Fibroblast of lung (primary cell): Measurements from ENCODE around the gene RNASE13. TPM values are rescaled to one million over a fixed set of nuclear protein-coding genes. Genes with fewer than 3 reads are reported as not detected.

Experiments
- DNase-seq, 2 donors: peaks; one replicate each; pipeline versions ENCODE4 v3.0.0 to v3.0.0-alpha.2; 2010; ENCODE audit warnings: low read depth in 2 of 2
- H2AFZ ChIP-seq: 2 replicates; pipeline ENCODE4 v1.5.1; 2012; ENCODE audit warnings: low read length, control low read depth, inconsistent platforms
- H3K27ac ChIP-seq: 2 replicates; pipeline ENCODE4 v1.5.1; 2011; ENCODE audit warnings: low read length, control low read depth; ENCODE audit not compliant: insufficient read depth
- H3K27me3 ChIP-seq: 2 replicates; pipeline ENCODE4 v1.5.1; 2011; ENCODE audit warnings: mild to moderate bottlenecking, low read length; ENCODE audit not compliant: control insufficient read depth, insufficient read depth
- H3K36me3 ChIP-seq: 2 replicates; pipeline ENCODE4 v1.5.1; 2011; ENCODE audit warnings: low read length; ENCODE audit not compliant: control insufficient read depth, insufficient read depth
- H3K4me1 ChIP-seq: 2 replicates; pipeline ENCODE4 v1.5.1; 2011; ENCODE audit warnings: low read length; ENCODE audit not compliant: control insufficient read depth, insufficient read depth; ENCODE audit errors: extremely low read depth
- H3K4me2 ChIP-seq: 2 replicates; pipeline ENCODE4 v1.5.1; 2011; ENCODE audit warnings: low read length, control low read depth; ENCODE audit not compliant: insufficient read depth; ENCODE audit errors: extremely low read depth
- H3K4me3 ChIP-seq, 4 experiments: fragments of 200-600 bp in 1 of 4; sonication (generic) in 1 of 4; replicated peaks in 1 of 4; 2 replicates each; pipeline ENCODE4 v1.5.1; 2011 to 2016; ENCODE audit warnings: low read length in 4 of 4, low read depth in 3 of 4, mild to moderate bottlenecking in 3 of 4, control low read depth in 2 of 4, inconsistent platforms in 1 of 4, mixed read lengths in 1 of 4; ENCODE audit not compliant: insufficient read depth in 1 of 4; ENCODE audit errors: control extremely low read depth in 1 of 4
- H3K79me2 ChIP-seq: 2 replicates; pipeline ENCODE4 v1.5.1; 2012; ENCODE audit warnings: mild to moderate bottlenecking, low read length, inconsistent platforms; ENCODE audit not compliant: control insufficient read depth, insufficient read depth
- H3K9ac ChIP-seq: 2 replicates; pipeline ENCODE4 v1.5.1; 2011; ENCODE audit warnings: mild to moderate bottlenecking, low read length, control low read depth; ENCODE audit not compliant: insufficient read depth
- H3K9me3 ChIP-seq: 2 replicates; pipeline ENCODE4 v1.5.1; 2012; ENCODE audit warnings: low read depth, low read length; ENCODE audit not compliant: control insufficient read depth, insufficient read depth
- H4K20me1 ChIP-seq: 2 replicates; pipeline ENCODE4 v1.5.1; 2011; ENCODE audit warnings: low read length; ENCODE audit not compliant: control insufficient read depth, insufficient read depth; ENCODE audit errors: extremely low read depth
- EZH2 ChIP-seq: IDR thresholded peaks from 2 replicates; pipeline ENCODE4 v1.5.1; 2012; ENCODE audit warnings: low read length, control low read depth, mild to moderate bottlenecking; ENCODE audit errors: missing control alignments
- polyA plus RNA-seq, 2 donors: library from polyadenylated mRNA; depleted of rRNA in 1 of 2; stranded (reverse) in 1 of 2; unstranded in 1 of 2; fragments of >200 nt; gene quantifications; 2 replicates each; pipeline ENCODE4 v1.2.1, GENCODE V29; 2011 to 2012; ENCODE audit warnings: missing spikeins in 1 of 2
- total RNA-seq: library from RNA; depleted of rRNA; stranded (reverse); fragments of >200 nt; gene quantifications from 2 replicates; pipeline ENCODE4 v1.2.1, GENCODE V29; 2014
- TF ChIP-seq, protein P1 (sequence below), 2 donors: IDR thresholded peaks in 1 of 2; conservative IDR thresholded peaks in 1 of 2; 1 replicate in 1 of 2; 2 replicates in 1 of 2; pipeline ENCODE4 v1.5.1; 2011 to 2012; ENCODE audit warnings: low read length in 2 of 2, control low read depth in 1 of 2, inconsistent platforms in 1 of 2, low read depth in 1 of 2, mild to moderate bottlenecking in 1 of 2

The RNASE13 gene
- total and polyA plus RNA-seq, 2 donors (not counting 1 experiment from before 2014, with no cell fraction given), result not detected

DNA sequence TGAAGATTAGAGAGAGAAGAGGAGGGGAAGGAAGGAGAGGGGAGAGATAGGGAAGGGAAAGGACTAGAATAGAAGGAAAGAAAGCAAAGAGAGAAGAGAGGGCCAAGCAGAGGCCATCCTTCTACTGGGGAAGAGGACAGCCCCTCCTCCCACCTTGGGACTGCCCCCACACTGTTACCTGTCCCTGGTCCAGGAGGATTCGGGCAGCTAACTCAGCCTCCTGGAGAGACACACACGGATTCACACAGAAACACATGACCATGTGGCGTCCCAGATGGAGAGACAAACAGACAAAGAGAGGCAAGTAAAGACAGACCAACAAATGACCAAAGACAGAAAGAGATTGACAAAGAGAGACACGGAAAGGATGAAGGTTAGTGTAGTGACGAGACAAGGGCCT is 11.9 kb downstream of the RNASE13 start:
- TF ChIP-seq, protein P1, sequence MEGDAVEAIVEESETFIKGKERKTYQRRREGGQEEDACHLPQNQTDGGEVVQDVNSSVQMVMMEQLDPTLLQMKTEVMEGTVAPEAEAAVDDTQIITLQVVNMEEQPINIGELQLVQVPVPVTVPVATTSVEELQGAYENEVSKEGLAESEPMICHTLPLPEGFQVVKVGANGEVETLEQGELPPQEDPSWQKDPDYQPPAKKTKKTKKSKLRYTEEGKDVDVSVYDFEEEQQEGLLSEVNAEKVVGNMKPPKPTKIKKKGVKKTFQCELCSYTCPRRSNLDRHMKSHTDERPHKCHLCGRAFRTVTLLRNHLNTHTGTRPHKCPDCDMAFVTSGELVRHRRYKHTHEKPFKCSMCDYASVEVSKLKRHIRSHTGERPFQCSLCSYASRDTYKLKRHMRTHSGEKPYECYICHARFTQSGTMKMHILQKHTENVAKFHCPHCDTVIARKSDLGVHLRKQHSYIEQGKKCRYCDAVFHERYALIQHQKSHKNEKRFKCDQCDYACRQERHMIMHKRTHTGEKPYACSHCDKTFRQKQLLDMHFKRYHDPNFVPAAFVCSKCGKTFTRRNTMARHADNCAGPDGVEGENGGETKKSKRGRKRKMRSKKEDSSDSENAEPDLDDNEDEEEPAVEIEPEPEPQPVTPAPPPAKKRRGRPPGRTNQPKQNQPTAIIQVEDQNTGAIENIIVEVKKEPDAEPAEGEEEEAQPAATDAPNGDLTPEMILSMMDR (conservative IDR thresholded peaks at IDR 0.05 in 1 of 2, IDR thresholded peaks at IDR 0.05 in 1 of 2; ENCODE audit: low read depth in 1 of 2, low read length in 2 of 2), result no peak
- no peak for TF ChIP-seq EZH2
- DNase-seq, result no peak
- no peak overlapping the region for H3K27ac ChIP-seq
- no peaks in the 10 kb centered on the region for H3K9me3 ChIP-seq
- H2AFZ ChIP-seq, result no peak overlapping the region
- no peak overlapping the region for H3K4me3 ChIP-seq
- H3K79me2 ChIP-seq, result no peaks in the 10 kb centered on the region
- H3K27me3 ChIP-seq, result peaks cover 56% of the 10 kb centered on the region
- H3K4me1 ChIP-seq, result no peaks in the 10 kb centered on the region
- H3K9ac ChIP-seq, result no peak overlapping the region
- no peak overlapping the region for H3K4me2 ChIP-seq
- no peaks in the 10 kb centered on the region for H3K36me3 ChIP-seq
- no peaks in the 10 kb centered on the region for H4K20me1 ChIP-seq

DNA sequence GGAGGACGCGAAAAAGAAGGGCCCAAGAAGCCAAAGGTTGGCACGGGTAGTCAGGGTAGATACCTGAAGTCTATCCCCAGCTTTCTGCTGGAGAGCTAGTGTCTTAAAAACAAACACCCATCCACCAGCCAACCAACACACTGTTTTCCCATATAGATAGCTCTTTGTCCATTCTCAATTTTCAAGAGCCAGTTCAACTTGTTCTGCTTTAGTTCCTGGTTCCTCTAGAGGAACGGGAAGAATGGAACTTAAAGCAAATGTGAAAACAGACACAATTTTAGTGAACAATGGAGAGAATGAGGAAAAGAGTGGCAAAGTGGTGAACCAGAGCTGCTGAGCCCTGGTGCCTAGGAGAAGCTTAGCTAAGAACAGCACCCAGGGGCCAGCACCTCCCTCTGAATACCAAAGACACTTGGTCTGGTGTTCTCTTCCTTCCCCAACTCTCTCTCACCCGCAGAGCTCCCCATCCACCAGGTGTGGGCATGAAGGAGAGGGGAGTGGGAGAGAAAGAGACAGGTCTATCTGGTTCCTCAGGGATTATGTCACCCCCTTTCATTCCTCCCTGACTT is 13.5 kb downstream of the RNASE13 start:
- Histone ChIP-seq H3K9me3 (no peaks in the 10 kb centered on the region), H3K27ac (no peak overlapping the region), H3K4me3 (no peak overlapping the region), H3K9ac (no peak overlapping the region), H4K20me1 (no peaks in the 10 kb centered on the region), H3K36me3 (no peaks in the 10 kb centered on the region), H2AFZ (no peak overlapping the region), H3K79me2 (no peaks in the 10 kb centered on the region), H3K4me1 (no peaks in the 10 kb centered on the region), H3K27me3 (peaks cover 48% of the 10 kb centered on the region), H3K4me2 (no peak overlapping the region)
- DNase-seq, result no peak
- TF ChIP-seq EZH2, result no peak
- TF ChIP-seq, protein P1 (conservative IDR thresholded peaks at IDR 0.05 in 1 of 2, IDR thresholded peaks at IDR 0.05 in 1 of 2; ENCODE audit: low read depth in 1 of 2, low read length in 2 of 2), result no peak

GRCh38 chr14:21019366-21019765 is 15.2 kb downstream of the RNASE13 start:
- no peaks in the 10 kb centered on the region for H4K20me1 ChIP-seq
- H3K27me3 ChIP-seq, result peaks cover 38% of the 10 kb centered on the region
- no peak overlapping the region for H3K4me3 ChIP-seq
- H3K27ac ChIP-seq, result no peak overlapping the region
- H2AFZ ChIP-seq, result no peak overlapping the region
- TF ChIP-seq EZH2, result no peak
- TF ChIP-seq, protein P1 (conservative IDR thresholded peaks at IDR 0.05 in 1 of 2, IDR thresholded peaks at IDR 0.05 in 1 of 2; ENCODE audit: low read depth in 1 of 2, low read length in 2 of 2), result no peak
- no peaks in the 10 kb centered on the region for H3K79me2 ChIP-seq
- H3K9ac ChIP-seq, result no peak overlapping the region
- DNase-seq, result peak in 1 of 2 donors; percentile 18
- H3K4me2 ChIP-seq, result no peak overlapping the region
- H3K4me1 ChIP-seq, result no peaks in the 10 kb centered on the region
- H3K9me3 ChIP-seq, result no peaks in the 10 kb centered on the region
- H3K36me3 ChIP-seq, result no peaks in the 10 kb centered on the region
